Measurements from ENCODE around the gene RNF125.

The RNF125 gene

DNA sequence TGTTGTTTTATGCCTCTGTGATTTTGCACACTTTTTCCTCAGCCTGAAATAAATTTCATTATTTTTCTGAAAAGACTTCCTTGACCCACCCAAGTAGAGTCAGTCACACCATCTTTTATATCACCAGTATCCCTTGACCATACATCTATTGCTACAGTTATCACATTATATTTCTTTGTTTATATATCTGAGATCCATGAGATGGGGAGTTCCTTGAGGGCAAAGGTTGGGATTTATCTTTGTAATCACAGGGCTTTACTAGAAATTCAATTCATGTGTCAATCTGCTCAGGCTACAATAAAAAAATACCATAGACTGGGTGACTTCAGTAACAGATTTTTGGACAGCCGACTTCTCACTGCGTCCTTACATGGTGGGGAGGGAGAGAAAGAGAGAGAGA lies 60.2 kb downstream of the RNF125 start:
- Histone ChIP-seq H3K4me3 (ENCODE audit: insufficient read depth in 1 of 2, low read depth in 1 of 2, low read length in 2 of 2) (no peak overlapping the region), H3K27me3 (ENCODE audit: control insufficient read depth in 1 of 2, insufficient read depth in 1 of 2, low read length in 2 of 2) (no peaks in the 10 kb centered on the region), H2AFZ (ENCODE audit: low read depth, low read length) (no peak overlapping the region), H3K4ac (ENCODE audit: low read depth in 1 of 2, low read length in 2 of 2) (no peak overlapping the region), H3K4me2 (ENCODE audit: low read length, poor library complexity, severe bottlenecking) (no peak overlapping the region), H3K4me1 (ENCODE audit: control insufficient read depth, insufficient read depth, low read depth, low read length) (no peaks in the 10 kb centered on the region), H3K14ac (ENCODE audit: low read length in 2 of 2) (no peak overlapping the region), H3K23ac (ENCODE audit: low read length in 2 of 2) (no peak overlapping the region), H4K91ac (ENCODE audit: low read length) (no peak overlapping the region), H3K18ac (ENCODE audit: low read depth in 1 of 2, low read length in 2 of 2) (no peak overlapping the region), H2BK120ac (ENCODE audit: low read depth, low read length) (no peak overlapping the region), H2BK5ac (ENCODE audit: low read depth, low read length, poor library complexity, severe bottlenecking) (no peak overlapping the region), H2BK12ac (ENCODE audit: low read length in 2 of 2) (no peak overlapping the region), H2AK5ac (ENCODE audit: low read length, severe bottlenecking) (no peak overlapping the region), H3K36me3 (ENCODE audit: control insufficient read depth in 1 of 2, insufficient read depth in 2 of 2, low read depth in 1 of 2, low read length in 2 of 2) (no peaks in the 10 kb centered on the region), H3K79me1 (replicated peaks; ENCODE audit: low read length, poor library complexity, severe bottlenecking) (no peaks in the 10 kb centered on the region), H4K8ac (ENCODE audit: low read length) (no peak overlapping the region), H2BK15ac (ENCODE audit: low read depth, poor library complexity, severe bottlenecking) (no peak overlapping the region), H3K9me3 (ENCODE audit: control insufficient read depth, low read length) (no peaks in the 10 kb centered on the region), H3K9ac (ENCODE audit: low read length) (no peak overlapping the region), H3K27ac (ENCODE audit: low read length, poor library complexity, severe bottlenecking) (no peak overlapping the region)
- WGBS, result no CpG with 5 or more reads among the region's 2 CpGs
- no peak for DNase-seq

DNA sequence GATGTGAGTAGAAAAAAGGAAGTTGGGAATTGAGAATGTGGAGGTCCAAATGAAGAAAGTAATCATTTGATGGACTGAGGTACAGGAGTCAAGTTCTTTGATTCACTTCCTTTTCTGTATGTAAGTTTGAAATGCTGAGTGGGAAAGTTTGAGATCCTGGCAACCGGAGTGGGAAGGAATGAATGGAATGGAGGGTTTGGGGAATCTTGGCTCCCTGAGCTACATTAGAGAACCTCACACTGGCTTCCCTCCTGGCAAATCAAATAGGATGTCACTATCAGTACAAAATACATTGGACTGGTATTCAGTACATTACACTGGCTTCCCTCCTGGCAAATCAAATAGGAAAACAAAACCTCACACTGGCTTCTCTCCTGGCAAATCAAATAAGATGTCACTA lies 63.3 kb downstream of the RNF125 start:
- DNase-seq, result no peak
- Histone ChIP-seq H3K4me1 (ENCODE audit: control insufficient read depth, insufficient read depth, low read depth, low read length) (no peaks in the 10 kb centered on the region), H3K4ac (ENCODE audit: low read depth in 1 of 2, low read length in 2 of 2) (no peak overlapping the region)

DNA sequence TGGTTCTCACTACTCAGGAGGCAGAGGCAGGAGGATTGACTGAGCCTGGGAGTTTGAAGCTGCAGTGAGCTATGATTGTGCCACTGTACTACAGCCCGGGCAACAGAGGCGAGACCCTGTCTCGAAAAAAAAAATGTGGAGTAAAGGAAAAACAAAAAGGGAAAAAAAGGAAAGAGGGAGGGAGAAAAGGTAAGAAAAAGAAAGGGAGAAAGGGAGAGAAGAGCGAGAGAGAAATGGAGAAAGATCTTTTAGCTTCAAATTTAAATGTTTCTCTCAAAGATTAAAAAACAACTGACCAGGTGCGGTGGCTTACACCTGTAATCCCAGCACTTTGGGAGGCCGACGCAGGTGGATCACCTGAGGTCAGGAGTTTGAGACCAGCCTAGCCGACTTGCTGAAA lies 65.2 kb downstream of the RNF125 start:
- DNase-seq, result no peak
- H3K4ac ChIP-seq (ENCODE audit: low read depth in 1 of 2, low read length in 2 of 2), result no peak overlapping the region
- no peaks in the 10 kb centered on the region for H3K36me3 ChIP-seq (ENCODE audit: control insufficient read depth in 1 of 2, insufficient read depth in 2 of 2, low read depth in 1 of 2, low read length in 2 of 2)
- H3K9ac ChIP-seq (ENCODE audit: low read length), result no peak overlapping the region
- no peak overlapping the region for H2AFZ ChIP-seq (ENCODE audit: low read depth, low read length)
- no peak overlapping the region for H3K4me3 ChIP-seq (ENCODE audit: insufficient read depth in 1 of 2, low read depth in 1 of 2, low read length in 2 of 2)
- no peak overlapping the region for H2BK15ac ChIP-seq (ENCODE audit: low read depth, poor library complexity, severe bottlenecking)
- H3K18ac ChIP-seq (ENCODE audit: low read depth in 1 of 2, low read length in 2 of 2), result no peak overlapping the region
- no peak overlapping the region for H2AK5ac ChIP-seq (ENCODE audit: low read length, severe bottlenecking)
- H3K79me1 ChIP-seq (replicated peaks; ENCODE audit: low read length, poor library complexity, severe bottlenecking), result no peaks in the 10 kb centered on the region
- H2BK5ac ChIP-seq (ENCODE audit: low read depth, low read length, poor library complexity, severe bottlenecking), result no peak overlapping the region
- 91% methylated on average over 8 of the region's 8 CpGs for WGBS
- no peak overlapping the region for H4K91ac ChIP-seq (ENCODE audit: low read length)
- H3K4me1 ChIP-seq (ENCODE audit: control insufficient read depth, insufficient read depth, low read depth, low read length), result no peaks in the 10 kb centered on the region
- H2BK12ac ChIP-seq (ENCODE audit: low read length in 2 of 2), result no peak overlapping the region
- no peak overlapping the region for H3K14ac ChIP-seq (ENCODE audit: low read length in 2 of 2)
- H3K27ac ChIP-seq (ENCODE audit: low read length, poor library complexity, severe bottlenecking), result no peak overlapping the region
- H3K23ac ChIP-seq (ENCODE audit: low read length in 2 of 2), result no peak overlapping the region
- H3K4me2 ChIP-seq (ENCODE audit: low read length, poor library complexity, severe bottlenecking), result no peak overlapping the region
- H3K9me3 ChIP-seq (ENCODE audit: control insufficient read depth, low read length), result no peaks in the 10 kb centered on the region
- no peak overlapping the region for H2BK120ac ChIP-seq (ENCODE audit: low read depth, low read length)
- no peaks in the 10 kb centered on the region for H3K27me3 ChIP-seq (ENCODE audit: control insufficient read depth in 1 of 2, insufficient read depth in 1 of 2, low read length in 2 of 2)
- H4K8ac ChIP-seq (ENCODE audit: low read length), result no peak overlapping the region

More for the DNA sequence above, 63.3 kb downstream of the RNF125 start:
- no peak overlapping the region for H3K9ac ChIP-seq (ENCODE audit: low read length)
- 60% methylated on average over 1 of the region's 1 CpG for WGBS
- no peaks in the 10 kb centered on the region for H3K27me3 ChIP-seq (ENCODE audit: control insufficient read depth in 1 of 2, insufficient read depth in 1 of 2, low read length in 2 of 2)
- no peaks in the 10 kb centered on the region for H3K9me3 ChIP-seq (ENCODE audit: control insufficient read depth, low read length)
- no peak overlapping the region for H3K14ac ChIP-seq (ENCODE audit: low read length in 2 of 2)
- H3K18ac ChIP-seq (ENCODE audit: low read depth in 1 of 2, low read length in 2 of 2), result no peak overlapping the region
- H2AFZ ChIP-seq (ENCODE audit: low read depth, low read length), result no peak overlapping the region
- H3K4me3 ChIP-seq (ENCODE audit: insufficient read depth in 1 of 2, low read depth in 1 of 2, low read length in 2 of 2), result no peak overlapping the region
- H2BK15ac ChIP-seq (ENCODE audit: low read depth, poor library complexity, severe bottlenecking), result no peak overlapping the region
- H3K79me1 ChIP-seq (replicated peaks; ENCODE audit: low read length, poor library complexity, severe bottlenecking), result no peaks in the 10 kb centered on the region
- no peaks in the 10 kb centered on the region for H3K36me3 ChIP-seq (ENCODE audit: control insufficient read depth in 1 of 2, insufficient read depth in 2 of 2, low read depth in 1 of 2, low read length in 2 of 2)
- no peak overlapping the region for H2BK12ac ChIP-seq (ENCODE audit: low read length in 2 of 2)
- H3K27ac ChIP-seq (ENCODE audit: low read length, poor library complexity, severe bottlenecking), result no peak overlapping the region
- no peak overlapping the region for H3K23ac ChIP-seq (ENCODE audit: low read length in 2 of 2)
- no peak overlapping the region for H2BK5ac ChIP-seq (ENCODE audit: low read depth, low read length, poor library complexity, severe bottlenecking)
- no peak overlapping the region for H4K91ac ChIP-seq (ENCODE audit: low read length)
- H2BK120ac ChIP-seq (ENCODE audit: low read depth, low read length), result no peak overlapping the region
- no peak overlapping the region for H4K8ac ChIP-seq (ENCODE audit: low read length)
- H2AK5ac ChIP-seq (ENCODE audit: low read length, severe bottlenecking), result no peak overlapping the region
- no peak overlapping the region for H3K4me2 ChIP-seq (ENCODE audit: low read length, poor library complexity, severe bottlenecking)

DNA sequence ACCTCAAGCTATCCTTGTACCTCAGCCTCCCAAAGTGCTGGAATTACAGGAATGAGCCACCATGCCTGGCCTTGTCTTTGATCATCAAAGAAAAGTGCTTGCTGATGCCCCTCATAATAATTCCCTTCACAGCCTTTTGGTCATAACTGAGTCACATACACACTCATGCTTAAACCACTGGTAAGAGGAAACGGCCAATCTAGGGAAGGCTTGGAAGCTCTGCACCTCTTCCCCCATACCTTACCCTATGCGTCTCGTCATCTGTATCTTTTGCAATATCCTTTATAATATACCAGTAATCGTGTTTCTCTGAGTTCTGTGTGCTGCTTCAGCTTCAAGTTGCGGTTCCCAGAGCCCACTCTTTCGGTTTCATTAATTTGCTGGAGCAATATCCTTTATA lies 68.3 kb downstream of the RNF125 start:
- DNase-seq, result no peak
- Histone ChIP-seq H3K27ac (ENCODE audit: low read length, poor library complexity, severe bottlenecking) (no peak overlapping the region), H3K4me3 (ENCODE audit: insufficient read depth in 1 of 2, low read depth in 1 of 2, low read length in 2 of 2) (no peak overlapping the region), H3K23ac (ENCODE audit: low read length in 2 of 2) (no peak overlapping the region), H4K91ac (ENCODE audit: low read length) (no peak overlapping the region), H3K4ac (ENCODE audit: low read depth in 1 of 2, low read length in 2 of 2) (no peak overlapping the region), H3K79me1 (replicated peaks; ENCODE audit: low read length, poor library complexity, severe bottlenecking) (no peaks in the 10 kb centered on the region), H3K4me2 (ENCODE audit: low read length, poor library complexity, severe bottlenecking) (no peak overlapping the region), H2BK120ac (ENCODE audit: low read depth, low read length) (no peak overlapping the region), H2BK15ac (ENCODE audit: low read depth, poor library complexity, severe bottlenecking) (no peak overlapping the region), H2BK12ac (ENCODE audit: low read length in 2 of 2) (no peak overlapping the region), H3K9me3 (ENCODE audit: control insufficient read depth, low read length) (no peaks in the 10 kb centered on the region), H4K8ac (ENCODE audit: low read length) (no peak overlapping the region), H3K18ac (ENCODE audit: low read depth in 1 of 2, low read length in 2 of 2) (no peak overlapping the region), H2BK5ac (ENCODE audit: low read depth, low read length, poor library complexity, severe bottlenecking) (no peak overlapping the region), H3K27me3 (ENCODE audit: control insufficient read depth in 1 of 2, insufficient read depth in 1 of 2, low read length in 2 of 2) (no peaks in the 10 kb centered on the region), H3K36me3 (ENCODE audit: control insufficient read depth in 1 of 2, insufficient read depth in 2 of 2, low read depth in 1 of 2, low read length in 2 of 2) (no peaks in the 10 kb centered on the region), H2AFZ (ENCODE audit: low read depth, low read length) (no peak overlapping the region), H3K9ac (ENCODE audit: low read length) (no peak overlapping the region), H3K4me1 (ENCODE audit: control insufficient read depth, insufficient read depth, low read depth, low read length) (no peaks in the 10 kb centered on the region), H3K14ac (ENCODE audit: low read length in 2 of 2) (no peak overlapping the region), H2AK5ac (ENCODE audit: low read length, severe bottlenecking) (no peak overlapping the region)
- WGBS, result 89% methylated on average over 6 of the region's 6 CpGs
